Psoas muscle (tissue), 8 donors: ENCODE data around the gene MRPL42. TPM values are rescaled to one million over a fixed set of nuclear protein-coding genes. Genes with fewer than 3 reads are reported as not detected.

Source experiments
- ATAC-seq, 4 donors: fragments of 200-7000 bp; cut with Tn5 transposase; one replicate each; pipeline ENCODE4 v1.9.1; 2020; ENCODE audit warnings: moderate library complexity in 3 of 4, mild to moderate bottlenecking in 2 of 4
- DNase-seq, 2 donors: peaks; one replicate each; pipeline ENCODE4 v3.0.0-alpha.2; 2020
- H3K27ac ChIP-seq: fragments of 200-600 bp; one replicate; pipeline ENCODE4 v1.8.0; 2022
- H3K27me3 ChIP-seq, 3 donors: fragments of 200-600 bp in 1 of 3; one replicate each; pipeline versions ENCODE4 v1.6.1 to v1.8.0; 2013 to 2022; ENCODE audit warnings: low read length in 2 of 3, mild to moderate bottlenecking in 2 of 3, moderate library complexity in 1 of 3; ENCODE audit not compliant: insufficient read depth in 3 of 3
- H3K36me3 ChIP-seq, 2 donors: fragments of 200-600 bp in 1 of 2; one replicate each; pipeline versions ENCODE4 v1.6.1 to v1.8.0; 2013 to 2022; ENCODE audit warnings: low read depth in 1 of 2, mild to moderate bottlenecking in 1 of 2, moderate library complexity in 1 of 2; ENCODE audit not compliant: insufficient read depth in 1 of 2
- H3K4me1 ChIP-seq: fragments of 200-600 bp; one replicate; pipeline ENCODE4 v1.8.0; 2022
- H3K4me3 ChIP-seq: fragments of 200-600 bp; one replicate; pipeline ENCODE4 v1.8.0; 2022; ENCODE audit warnings: mild to moderate bottlenecking
- H3K9me3 ChIP-seq: fragments of 200-600 bp; one replicate; pipeline ENCODE4 v1.8.0; 2022
- CTCF ChIP-seq: fragments of 200-600 bp; IDR thresholded peaks from one replicate; pipeline ENCODE4 v1.8.0; 2022; ENCODE audit warnings: antibody characterized with exemption
- WGBS, 3 donors: extraction: QIAGEN DNeasy Blood & Tissue Kit; methylation state at CpG; one replicate each; pipeline versions ENCODE4 v1.1.6 to v1.1.7; 2013; 5-methylcytosine and 5-hydroxymethylcytosine counted together
- intact Hi-C, 2 donors: fragments of 100-400 bp; cut with DNase I; formaldehyde crosslinking; loops; one replicate each; pipeline versions ENCODE4 v1.11.0 to v1.14.2; 2022
- polyA plus RNA-seq, 3 donors: library from polyadenylated mRNA; stranded (reverse); fragments of 200-250 nt; gene quantifications; one replicate each; pipeline ENCODE4 v1.2.3, GENCODE V29; 2013
- total RNA-seq, 4 donors: library from RNA; stranded (reverse); fragmentation: NEBNext Ultra II Directional in 2 of 4; extraction: Animal tissue kit (Norgen Biotek cat#: 25700) in 2 of 4; gene quantifications; one replicate each; pipeline versions ENCODE4 v1.2.1 to v1.2.4, GENCODE V29; 2021 to 2023
- donor health status: healthy with polysubstance abuse.
- donor health status: DM: no; HTN: no; CAD: no; lungs with moderate emphysema.
- donor health status: Bipolar disorder and iron deficiency.
- donor health status: healthy.
- donor health status: DM: yes; HTN: yes; CAD: no.
- donor health status: DM: no; HTN: no; CAD: no.
- donor health status: DM: no; HTN: no; CAD: no.
- donor health status: DM: yes; HTN: yes; CAD: no.

The MRPL42 gene
- total and polyA plus RNA-seq, 7 donors, result 22.7 to 48.3 (median 27.5) TPM

GRCh38 chr12:93565760-93566159 is 98.4 kb downstream of the MRPL42 start:
- WGBS, 3 donors, result 95 to 99% (median 96%) methylated on average over 3 of the region's 3 CpGs
- intact Hi-C loops, result loop anchor here in 1 of 2 donors (5.0 kb wide), 2 partner anchors 63 to 412 kb away; no protein-coding TSS in a partner anchor
- Histone ChIP-seq H3K27me3 (no peaks in the 10 kb centered on the region), H3K36me3 (peaks cover 0 to 3% of the 10 kb centered on the region in 2 donors), H3K27ac (no peak overlapping the region), H3K4me3 (no peak overlapping the region), H3K4me1 (no peaks in the 10 kb centered on the region), H3K9me3 (peaks cover 2% of the 10 kb centered on the region)
- no peak for TF ChIP-seq CTCF
- no peak for ATAC-seq
- no peak for DNase-seq

Other genes starting within 250 kb of the MRPL42 start
- gene NUDT4, start 89.6 kb upstream of the MRPL42 start, total RNA-seq, result 100 to 1,000 TPM; 187 to 254 (median 211) TPM
- gene NUDT4, start 89.6 kb upstream of the MRPL42 start, polyA plus RNA-seq, result 100 to 1,000 TPM in 1 of 3 donors, 10 to 100 TPM in 2; 48.3 to 108 (median 76.1) TPM
- gene UBE2N, start 25.6 kb upstream of the MRPL42 start, total RNA-seq, result 10 to 100 TPM; 70.6 to 97.6 (median 80.0) TPM
- 100 to 1,000 TPM in 1 of 3 donors, 10 to 100 TPM in 2; 52.8 to 104 (median 91.4) TPM for gene UBE2N, start 25.6 kb upstream of the MRPL42 start, polyA plus RNA-seq
- 10 to 100 TPM in 1 of 4 donors, 1 to 10 TPM in 3; 2.9 to 10.6 (median 6.6) TPM for gene SOCS2, start 105.2 kb downstream of the MRPL42 start, total RNA-seq
- gene SOCS2, start 105.2 kb downstream of the MRPL42 start, polyA plus RNA-seq, result 1 to 10 TPM; 3.2 to 4.7 (median 3.4) TPM
- 10 to 100 TPM; 12.7 to 21.1 (median 14.7) TPM for gene CRADD, start 209.9 kb downstream of the MRPL42 start, total RNA-seq
- 10 to 100 TPM; 11.0 to 12.1 (median 11.5) TPM for gene CRADD, start 209.9 kb downstream of the MRPL42 start, polyA plus RNA-seq